ENCODE measurements around the gene KRTAP9-2. TPM values are rescaled to one million over a fixed set of nuclear protein-coding genes. Genes with fewer than 3 reads are reported as not detected.

The KRTAP9-2 gene, protein sequence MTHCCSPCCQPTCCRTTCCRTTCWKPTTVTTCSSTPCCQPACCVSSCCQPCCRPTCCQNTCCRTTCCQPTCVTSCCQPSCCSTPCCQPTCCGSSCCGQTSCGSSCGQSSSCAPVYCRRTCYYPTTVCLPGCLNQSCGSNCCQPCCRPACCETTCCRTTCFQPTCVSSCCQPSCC
- total RNA-seq (2022; extraction: Qiagen RNA extraction; ENCODE audit: low read depth), result not detected in 5 replicates

DNA sequence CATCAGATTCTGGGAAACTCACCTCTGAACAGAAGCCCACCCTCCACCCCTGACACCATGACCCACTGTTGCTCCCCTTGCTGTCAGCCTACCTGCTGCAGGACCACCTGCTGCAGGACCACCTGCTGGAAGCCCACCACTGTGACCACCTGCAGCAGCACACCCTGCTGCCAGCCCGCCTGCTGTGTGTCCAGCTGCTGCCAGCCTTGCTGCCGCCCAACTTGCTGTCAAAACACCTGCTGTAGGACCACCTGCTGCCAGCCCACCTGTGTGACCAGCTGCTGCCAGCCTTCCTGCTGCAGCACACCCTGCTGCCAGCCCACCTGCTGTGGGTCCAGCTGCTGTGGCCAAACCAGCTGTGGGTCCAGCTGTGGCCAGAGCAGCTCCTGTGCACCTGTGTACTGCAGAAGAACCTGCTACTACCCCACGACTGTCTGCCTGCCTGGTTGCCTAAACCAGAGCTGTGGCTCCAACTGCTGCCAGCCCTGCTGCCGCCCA, at the start of gene KRTAP9-2:
Gene KRTAP9-2 (plus strand): TSS at position 51 of the 498 bp plus-strand sequence. CDS start 7 bp downstream, at position 58.

DNA sequence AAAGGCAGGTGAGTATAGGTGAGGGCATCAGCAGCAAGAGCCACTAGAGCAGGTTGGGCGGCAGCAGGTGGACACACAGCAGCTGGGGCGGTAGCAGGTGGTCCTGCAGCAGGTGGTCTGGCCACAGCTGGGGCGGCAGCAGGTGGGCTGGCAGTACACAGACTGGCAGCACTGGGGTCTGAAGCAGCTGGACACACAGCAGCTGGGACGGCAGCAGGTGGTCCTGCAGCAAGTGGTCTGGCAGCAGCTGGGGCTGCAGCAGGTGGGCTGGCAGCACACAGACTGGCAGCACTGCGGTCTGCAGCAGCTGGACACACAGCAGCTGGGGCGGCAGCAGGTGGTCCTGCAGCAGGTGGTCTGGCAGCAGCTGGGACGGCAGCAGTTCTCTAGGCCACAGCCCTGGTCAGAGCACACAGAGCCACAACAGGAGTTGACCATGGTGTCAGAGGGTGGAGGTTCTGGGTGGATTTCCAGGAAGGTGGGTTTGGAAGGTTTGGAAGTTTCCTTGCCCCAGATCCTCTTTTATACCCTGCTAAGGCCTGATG, 48.6 kb upstream of the KRTAP9-2 start, which contains the start of gene KRTAP4-2:
Gene KRTAP4-2 (minus strand): TSS at position 495 of the 545 bp plus-strand sequence. CDS start 57 bp downstream, at position 438.

DNA sequence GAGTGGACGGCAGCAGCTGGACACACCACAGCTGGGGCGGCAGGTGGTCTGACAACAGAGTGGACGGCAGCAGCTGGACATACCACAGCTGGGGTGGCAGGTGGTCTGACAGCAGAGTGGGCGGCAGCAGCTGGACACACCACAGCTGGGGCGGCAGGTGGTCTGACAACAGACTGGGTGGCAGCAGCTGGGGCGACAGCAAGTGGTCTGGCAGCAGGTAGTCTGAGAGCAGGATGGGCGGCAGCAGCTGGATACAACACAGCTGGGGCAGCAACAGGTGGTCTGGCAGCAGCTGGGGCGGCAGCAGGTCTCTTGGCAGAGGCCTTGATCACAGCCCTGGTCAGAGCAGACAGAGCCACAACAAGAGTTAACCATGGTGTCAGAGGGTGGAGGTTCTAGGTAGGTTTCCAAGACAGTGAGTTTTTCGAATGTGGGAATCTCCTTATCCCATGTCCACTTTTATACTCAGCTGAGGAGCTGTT, 41.9 kb upstream of the KRTAP9-2 start, which contains the start of gene KRTAP4-1:
Gene KRTAP4-1 (minus strand): TSS at position 432 of the 482 bp plus-strand sequence. CDS start 57 bp downstream, at position 375.

DNA sequence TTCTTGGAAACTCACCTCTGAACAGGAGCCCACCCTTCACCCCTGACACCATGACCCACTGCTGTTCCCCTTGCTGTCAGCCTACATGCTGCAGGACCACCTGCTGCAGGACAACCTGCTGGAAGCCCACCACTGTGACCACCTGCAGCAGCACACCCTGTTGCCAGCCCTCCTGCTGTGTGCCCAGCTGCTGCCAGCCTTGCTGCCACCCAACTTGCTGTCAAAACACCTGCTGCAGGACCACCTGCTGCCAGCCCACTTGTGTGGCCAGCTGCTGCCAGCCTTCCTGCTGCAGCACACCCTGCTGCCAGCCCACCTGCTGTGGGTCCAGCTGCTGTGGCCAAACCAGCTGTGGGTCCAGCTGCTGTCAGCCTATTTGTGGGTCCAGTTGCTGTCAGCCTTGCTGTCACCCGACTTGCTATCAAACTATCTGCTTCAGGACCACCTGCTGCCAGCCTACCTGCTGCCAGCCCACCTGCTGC, 36.6 kb upstream of the KRTAP9-2 start, which contains the start of gene KRTAP9-1:
Gene KRTAP9-1 (plus strand): TSS at position 51 of the 482 bp plus-strand sequence. CDS start 0 bp downstream, at position 51.

DNA sequence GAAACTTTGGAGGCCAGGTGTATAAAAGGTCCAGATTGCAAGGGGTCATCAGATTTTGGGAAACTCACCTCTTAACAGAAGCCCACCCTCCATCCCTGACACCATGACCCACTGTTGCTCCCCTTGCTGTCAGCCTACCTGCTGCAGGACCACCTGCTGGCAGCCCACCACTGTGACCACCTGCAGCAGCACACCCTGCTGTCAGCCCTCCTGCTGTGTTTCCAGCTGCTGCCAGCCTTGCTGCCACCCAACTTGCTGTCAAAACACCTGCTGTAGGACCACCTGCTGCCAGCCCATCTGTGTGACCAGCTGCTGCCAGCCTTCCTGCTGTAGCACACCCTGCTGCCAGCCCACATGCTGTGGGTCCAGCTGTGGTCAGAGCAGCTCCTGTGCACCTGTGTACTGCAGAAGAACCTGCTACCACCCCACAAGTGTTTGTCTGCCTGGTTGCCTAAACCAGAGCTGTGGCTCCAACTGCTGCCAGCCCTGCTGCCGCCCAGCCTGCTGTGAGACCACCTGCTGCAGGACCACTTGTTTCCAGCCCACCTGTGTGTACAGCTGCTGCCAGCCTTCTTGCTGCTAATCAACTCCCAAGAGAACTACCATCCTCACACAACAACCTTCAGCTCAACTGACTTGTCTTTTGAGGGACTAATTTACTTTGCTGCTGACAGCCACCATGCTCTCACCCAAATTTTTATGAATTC, 6.1 kb downstream of the KRTAP9-2 start, which contains the start of gene KRTAP9-3:
Gene KRTAP9-3 (plus strand): TSS at position 51 of the 707 bp plus-strand sequence. CDS start 53 bp downstream, at position 104.

DNA sequence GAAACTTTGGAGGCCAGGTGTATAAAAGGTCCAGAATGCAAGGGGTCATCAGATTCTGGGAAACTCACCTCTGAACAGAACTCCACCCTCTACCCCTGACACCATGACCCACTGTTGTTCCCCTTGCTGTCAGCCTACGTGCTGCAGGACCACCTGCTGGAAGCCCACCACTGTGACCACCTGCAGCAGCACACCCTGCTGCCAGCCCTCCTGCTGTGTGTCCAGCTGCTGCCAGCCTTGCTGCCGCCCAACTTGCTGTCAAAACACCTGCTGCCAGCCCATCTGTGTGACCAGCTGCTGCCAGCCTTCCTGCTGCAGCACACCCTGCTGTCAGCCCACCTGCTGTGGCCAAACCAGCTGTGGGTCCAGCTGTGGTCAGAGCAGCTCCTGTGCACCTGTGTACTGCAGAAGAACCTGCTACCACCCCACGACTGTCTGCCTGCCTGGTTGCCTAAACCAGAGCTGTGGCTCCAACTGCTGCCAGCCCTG, 11.5 kb downstream of the KRTAP9-2 start, which contains the start of gene KRTAP9-8:
Gene KRTAP9-8 (plus strand): TSS at position 51 of the 489 bp plus-strand sequence. CDS start 53 bp downstream, at position 104.

DNA sequence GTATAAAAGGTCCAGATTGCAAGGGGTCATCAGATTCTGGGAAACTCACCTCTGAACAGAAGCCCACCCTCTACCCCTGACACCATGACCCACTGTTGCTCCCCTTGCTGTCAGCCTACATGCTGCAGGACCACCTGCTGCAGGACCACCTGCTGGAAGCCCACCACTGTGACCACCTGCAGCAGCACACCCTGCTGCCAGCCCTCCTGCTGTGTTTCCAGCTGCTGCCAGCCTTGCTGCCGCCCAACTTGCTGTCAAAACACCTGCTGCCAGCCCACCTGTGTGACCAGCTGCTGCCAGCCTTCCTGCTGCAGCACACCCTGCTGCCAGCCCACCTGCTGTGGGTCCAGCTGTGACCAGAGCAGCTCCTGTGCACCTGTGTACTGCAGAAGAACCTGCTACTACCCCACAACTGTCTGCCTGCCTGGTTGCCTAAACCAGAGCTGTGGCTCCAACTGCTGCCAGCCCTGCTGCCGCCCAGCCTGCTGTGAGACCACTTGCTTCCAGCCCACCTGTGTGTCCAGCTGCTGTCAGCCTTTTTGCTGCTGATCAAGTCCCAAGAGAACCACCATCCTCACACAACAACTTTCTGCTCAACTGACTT, 23.3 kb downstream of the KRTAP9-2 start, which contains the start of gene KRTAP9-4:
Gene KRTAP9-4 (plus strand): TSS at position 51 of the 604 bp plus-strand sequence. CDS start 34 bp downstream, at position 85.

DNA sequence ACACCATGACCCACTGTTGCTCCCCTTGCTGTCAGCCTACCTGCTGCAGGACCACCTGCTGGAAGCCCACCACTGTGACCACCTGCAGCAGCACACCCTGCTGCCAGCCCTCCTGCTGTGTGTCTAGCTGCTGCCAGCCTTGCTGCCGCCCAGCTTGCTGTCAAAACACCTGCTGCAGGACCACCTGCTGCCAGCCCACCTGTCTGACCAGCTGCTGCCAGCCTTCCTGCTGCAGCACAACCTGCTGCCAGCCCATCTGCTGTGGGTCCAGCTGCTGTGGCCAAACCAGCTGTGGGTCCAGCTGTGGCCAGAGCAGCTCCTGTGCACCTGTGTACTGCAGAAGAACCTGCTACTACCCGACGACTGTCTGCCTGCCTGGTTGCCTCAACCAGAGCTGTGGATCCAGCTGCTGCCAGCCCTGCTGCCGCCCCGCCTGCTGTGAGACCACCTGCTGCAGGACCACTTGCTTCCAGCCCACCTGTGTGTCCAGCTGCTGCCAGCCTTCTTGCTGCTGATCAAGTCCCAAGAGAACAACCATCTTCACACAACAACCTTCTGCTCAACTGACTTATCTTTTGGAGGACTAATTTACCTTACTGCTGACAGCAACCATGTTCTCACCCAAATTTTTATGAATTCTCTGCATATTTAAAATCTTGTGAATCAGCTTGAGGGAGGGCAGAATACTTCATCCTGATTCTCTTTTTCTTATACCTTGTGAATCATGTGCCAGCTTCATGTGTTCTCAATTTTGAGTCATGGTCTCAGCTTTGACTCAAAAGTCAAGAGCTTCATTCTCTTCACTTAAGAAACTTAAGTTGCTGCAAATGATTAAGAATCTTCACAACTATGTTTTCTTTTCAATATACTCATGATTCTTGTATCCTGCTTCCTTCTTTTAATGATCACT, 29.2 kb downstream of the KRTAP9-2 start, which contains the start of gene KRTAP9-9:
Gene KRTAP9-9 (plus strand): TSS at position 4 of the 910 bp plus-strand sequence.

DNA sequence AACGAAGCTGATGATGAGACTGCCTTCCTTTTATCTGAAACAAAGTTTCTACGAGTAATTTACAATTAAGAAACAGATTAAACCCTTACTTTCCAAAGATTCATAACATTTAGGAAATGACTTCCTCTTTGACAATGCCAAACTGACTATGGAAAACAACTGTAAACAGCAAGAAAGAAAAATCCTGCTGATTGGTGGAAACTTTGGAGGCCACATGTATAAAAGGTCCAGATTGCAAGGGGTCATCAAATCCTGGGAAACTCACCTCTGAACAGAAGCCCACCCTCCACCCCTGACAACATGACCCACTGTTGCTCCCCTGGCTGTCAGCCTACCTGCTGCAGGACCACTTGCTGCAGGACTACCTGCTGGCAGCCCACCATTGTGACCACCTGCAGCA, 38.6 kb downstream of the KRTAP9-2 start, which contains the start of gene KRTAP9-6:
Gene KRTAP9-6 (plus strand): TSS at position 301 of the 400 bp plus-strand sequence. CDS start 0 bp downstream, at position 301.

DNA sequence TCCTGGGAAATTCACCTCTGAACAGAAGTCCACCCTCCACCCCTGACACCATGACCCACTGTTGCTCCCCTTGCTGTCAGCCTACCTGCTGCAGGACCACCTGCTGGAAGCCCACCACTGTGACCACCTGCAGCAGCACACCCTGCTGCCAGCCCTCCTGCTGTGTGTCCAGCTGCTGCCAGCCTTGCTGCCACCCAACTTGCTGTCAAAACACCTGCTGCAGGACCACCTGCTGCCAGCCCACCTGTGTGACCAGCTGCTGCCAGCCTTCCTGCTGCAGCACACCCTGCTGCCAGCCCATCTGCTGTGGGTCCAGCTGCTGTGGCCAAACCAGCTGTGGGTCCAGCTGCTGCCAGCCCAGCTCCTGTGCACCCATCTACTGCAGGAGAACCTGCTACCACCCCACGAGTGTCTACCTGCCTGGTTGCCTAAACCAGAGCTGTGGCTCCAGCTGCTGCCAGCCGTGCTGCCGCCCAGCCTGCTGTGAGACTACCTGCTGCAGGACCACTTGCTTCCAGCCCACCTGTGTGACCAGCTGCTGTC, 49.3 kb downstream of the KRTAP9-2 start, which contains the start of gene KRTAP9-7:
Gene KRTAP9-7 (plus strand): TSS at position 51 of the 543 bp plus-strand sequence. CDS start 0 bp downstream, at position 51.

Other genes starting within 250 kb of the KRTAP9-2 start
- not detected in 5 replicates for gene KRT40, start 242.3 kb upstream of the KRTAP9-2 start, total RNA-seq (2022; extraction: Qiagen RNA extraction; ENCODE audit: low read depth)
- gene KRTAP3-3, start 232.5 kb upstream of the KRTAP9-2 start, total RNA-seq (2022; extraction: Qiagen RNA extraction; ENCODE audit: low read depth), result not detected in 5 replicates
- gene KRTAP3-2, start 226.7 kb upstream of the KRTAP9-2 start, total RNA-seq (2022; extraction: Qiagen RNA extraction; ENCODE audit: low read depth), result 0.28 to 0.34 TPM (median 0.31 TPM) in 3 of 5 replicates, not detected in the others
- not detected in 5 replicates for gene KRTAP3-1, start 217.5 kb upstream of the KRTAP9-2 start, total RNA-seq (2022; extraction: Qiagen RNA extraction; ENCODE audit: low read depth)
- not detected in 5 replicates for gene KRTAP1-5, start 199.4 kb upstream of the KRTAP9-2 start, total RNA-seq (2022; extraction: Qiagen RNA extraction; ENCODE audit: low read depth)
- gene KRTAP1-4, start 196.5 kb upstream of the KRTAP9-2 start, total RNA-seq (2022; extraction: Qiagen RNA extraction; ENCODE audit: low read depth), result not detected in 5 replicates
- gene KRTAP1-3, start 191.8 kb upstream of the KRTAP9-2 start, total RNA-seq (2022; extraction: Qiagen RNA extraction; ENCODE audit: low read depth), result 0.15 TPM in 1 of 5 replicates, not detected in the others
- gene KRTAP1-1, start 185.2 kb upstream of the KRTAP9-2 start, total RNA-seq (2022; extraction: Qiagen RNA extraction; ENCODE audit: low read depth), result not detected in 5 replicates
- not detected in 5 replicates for gene KRTAP2-1, start 179.3 kb upstream of the KRTAP9-2 start, total RNA-seq (2022; extraction: Qiagen RNA extraction; ENCODE audit: low read depth)
- gene KRTAP2-2, start 171.4 kb upstream of the KRTAP9-2 start, total RNA-seq (2022; extraction: Qiagen RNA extraction; ENCODE audit: low read depth), result not detected in 5 replicates
- gene KRTAP2-3, start 166.5 kb upstream of the KRTAP9-2 start, total RNA-seq (2022; extraction: Qiagen RNA extraction; ENCODE audit: low read depth), result not detected in 5 replicates
- gene KRTAP2-4, start 160.8 kb upstream of the KRTAP9-2 start, total RNA-seq (2022; extraction: Qiagen RNA extraction; ENCODE audit: low read depth), result not detected in 5 replicates
- gene KRTAP4-7, start 142.5 kb upstream of the KRTAP9-2 start, total RNA-seq (2022; extraction: Qiagen RNA extraction; ENCODE audit: low read depth), result not detected in 5 replicates
- not detected in 5 replicates for gene KRTAP4-8, start 128.5 kb upstream of the KRTAP9-2 start, total RNA-seq (2022; extraction: Qiagen RNA extraction; ENCODE audit: low read depth)
- gene KRTAP4-16, start 124.4 kb upstream of the KRTAP9-2 start, total RNA-seq (2022; extraction: Qiagen RNA extraction; ENCODE audit: low read depth), result not detected in 5 replicates
- not detected in 5 replicates for gene KRTAP4-9, start 121.3 kb upstream of the KRTAP9-2 start, total RNA-seq (2022; extraction: Qiagen RNA extraction; ENCODE audit: low read depth)
- not detected in 5 replicates for gene KRTAP4-11, start 108.3 kb upstream of the KRTAP9-2 start, total RNA-seq (2022; extraction: Qiagen RNA extraction; ENCODE audit: low read depth)
- gene KRTAP4-12, start 102.5 kb upstream of the KRTAP9-2 start, total RNA-seq (2022; extraction: Qiagen RNA extraction; ENCODE audit: low read depth), result not detected in 5 replicates
- gene KRTAP4-6, start 86.1 kb upstream of the KRTAP9-2 start, total RNA-seq (2022; extraction: Qiagen RNA extraction; ENCODE audit: low read depth), result not detected in 5 replicates
- gene KRTAP4-5, start 76.8 kb upstream of the KRTAP9-2 start, total RNA-seq (2022; extraction: Qiagen RNA extraction; ENCODE audit: low read depth), result not detected in 5 replicates
- not detected in 5 replicates for gene KRTAP4-4, start 65.9 kb upstream of the KRTAP9-2 start, total RNA-seq (2022; extraction: Qiagen RNA extraction; ENCODE audit: low read depth)
- not detected in 5 replicates for gene KRTAP4-3, start 58.4 kb upstream of the KRTAP9-2 start, total RNA-seq (2022; extraction: Qiagen RNA extraction; ENCODE audit: low read depth)
- not detected in 5 replicates for gene KRTAP4-2, start 48.4 kb upstream of the KRTAP9-2 start, total RNA-seq (2022; extraction: Qiagen RNA extraction; ENCODE audit: low read depth)
- 0.20 to 0.22 TPM in 2 of 5 replicates, not detected in the others for gene KRTAP4-1, start 41.7 kb upstream of the KRTAP9-2 start, total RNA-seq (2022; extraction: Qiagen RNA extraction; ENCODE audit: low read depth)
- not detected in 5 replicates for gene KRTAP9-1, start 36.8 kb upstream of the KRTAP9-2 start, total RNA-seq (2022; extraction: Qiagen RNA extraction; ENCODE audit: low read depth)
- not detected in 5 replicates for gene KRTAP9-3, start 5.8 kb downstream of the KRTAP9-2 start, total RNA-seq (2022; extraction: Qiagen RNA extraction; ENCODE audit: low read depth)
- gene KRTAP9-8, start 11.4 kb downstream of the KRTAP9-2 start, total RNA-seq (2022; extraction: Qiagen RNA extraction; ENCODE audit: low read depth), result not detected in 5 replicates
- gene KRTAP9-4, start 23.0 kb downstream of the KRTAP9-2 start, total RNA-seq (2022; extraction: Qiagen RNA extraction; ENCODE audit: low read depth), result not detected in 5 replicates
- not detected in 5 replicates for gene KRTAP9-9, start 28.7 kb downstream of the KRTAP9-2 start, total RNA-seq (2022; extraction: Qiagen RNA extraction; ENCODE audit: low read depth)
- gene KRTAP9-6, start 38.7 kb downstream of the KRTAP9-2 start, total RNA-seq (2022; extraction: Qiagen RNA extraction; ENCODE audit: low read depth), result not detected in 5 replicates
- not detected in 5 replicates for gene KRTAP9-7, start 49.0 kb downstream of the KRTAP9-2 start, total RNA-seq (2022; extraction: Qiagen RNA extraction; ENCODE audit: low read depth)
- gene KRTAP29-1, start 76.2 kb downstream of the KRTAP9-2 start, total RNA-seq (2022; extraction: Qiagen RNA extraction; ENCODE audit: low read depth), result not detected in 5 replicates
- not detected in 5 replicates for gene KRTAP16-1, start 82.7 kb downstream of the KRTAP9-2 start, total RNA-seq (2022; extraction: Qiagen RNA extraction; ENCODE audit: low read depth)
- gene KRTAP17-1, start 89.1 kb downstream of the KRTAP9-2 start, total RNA-seq (2022; extraction: Qiagen RNA extraction; ENCODE audit: low read depth), result not detected in 5 replicates
- gene KRT33A, start 124.2 kb downstream of the KRTAP9-2 start, total RNA-seq (2022; extraction: Qiagen RNA extraction; ENCODE audit: low read depth), result not detected in 5 replicates
- gene KRT33B, start 143.2 kb downstream of the KRTAP9-2 start, total RNA-seq (2022; extraction: Qiagen RNA extraction; ENCODE audit: low read depth), result not detected in 5 replicates
- 0.37 to 0.73 TPM (median 0.45 TPM) in 5 replicates for gene KRT34, start 155.7 kb downstream of the KRTAP9-2 start, total RNA-seq (2022; extraction: Qiagen RNA extraction; ENCODE audit: low read depth)
- gene KRT31, start 171.0 kb downstream of the KRTAP9-2 start, total RNA-seq (2022; extraction: Qiagen RNA extraction; ENCODE audit: low read depth), result 0.08 TPM in 1 of 5 replicates, not detected in the others
- gene KRT37, start 197.9 kb downstream of the KRTAP9-2 start, total RNA-seq (2022; extraction: Qiagen RNA extraction; ENCODE audit: low read depth), result not detected in 5 replicates
- not detected in 5 replicates for gene KRT38, start 214.3 kb downstream of the KRTAP9-2 start, total RNA-seq (2022; extraction: Qiagen RNA extraction; ENCODE audit: low read depth)
- 0.13 TPM in 1 of 5 replicates, not detected in the others for gene KRT32, start 240.7 kb downstream of the KRTAP9-2 start, total RNA-seq (2022; extraction: Qiagen RNA extraction; ENCODE audit: low read depth)